Esophagus squamous epithelium (tissue), 5 donors: ENCODE results near the gene MIOS. TPM values are rescaled to one million over a fixed set of nuclear protein-coding genes. Genes with fewer than 3 reads are reported as not detected.

ENCODE experiments used
- DNase-seq: peaks from one replicate; lab custom pipeline; 2025; lab: John Stamatoyannopoulos, UW
- H3K27ac ChIP-seq, 4 donors: fragments of 200-600 bp; sonication (generic); one replicate each; pipeline ENCODE4 v1.5.1; 2016 to 2019; ENCODE audit warnings: mild to moderate bottlenecking in 1 of 4
- H3K27me3 ChIP-seq, 4 donors: fragments of 200-600 bp; sonication (generic); 1 replicate in 3 of 4; 2 replicates in 1 of 4; pipeline versions ENCODE4 v1.5.1 to v1.6.0; 2017 to 2021; ENCODE audit warnings: antibody characterized with exemption in 1 of 4
- H3K36me3 ChIP-seq, 3 donors: fragments of 200-600 bp; sonication (generic); one replicate each; pipeline ENCODE4 v1.5.1; 2016 to 2019
- H3K4me1 ChIP-seq, 3 donors: fragments of 200-600 bp; sonication (generic); one replicate each; pipeline ENCODE4 v1.5.1; 2017 to 2019
- H3K4me3 ChIP-seq, 4 donors: fragments of 200-600 bp; sonication (generic); 1 replicate in 3 of 4; 2 replicates in 1 of 4; pipeline ENCODE4 v1.5.1; 2016 to 2019; ENCODE audit warnings: mild to moderate bottlenecking in 2 of 4, moderate library complexity in 1 of 4
- H3K9me3 ChIP-seq, 3 donors: fragments of 200-600 bp; sonication (generic); one replicate each; pipeline ENCODE4 v1.5.1; 2016 to 2019
- CTCF ChIP-seq, 6 experiments: fragments of 450-650 bp in 4 of 6; fragments of 200-600 bp in 2 of 6; sonication (generic) in 2 of 6; IDR thresholded peaks; one replicate each; pipeline ENCODE4 v1.5.1; 2016 to 2019; ENCODE audit warnings: antibody characterized with exemption in 6 of 6, mild to moderate bottlenecking in 4 of 6, moderate library complexity in 4 of 6
- POLR2A ChIP-seq, 4 donors: fragments of 450-650 bp; IDR thresholded peaks; one replicate each; pipeline ENCODE4 v1.6.1; 2017; ENCODE audit warnings: antibody characterized with exemption in 4 of 4, mild to moderate bottlenecking in 4 of 4, moderate library complexity in 3 of 4
- WGBS, 2 donors: methylation state at CpG; one replicate each; pipeline ENCODE4 v1.1.5; 2018; 5-methylcytosine and 5-hydroxymethylcytosine counted together
- intact Hi-C: fragments of 100-400 bp; cut with DNase I; formaldehyde crosslinking; loops from one replicate; pipeline ENCODE4 v1.15.0; 2022
- total RNA-seq, 4 donors: library from RNA; depleted of rRNA; stranded (reverse); fragments of >200 nt; gene quantifications; one replicate each; pipeline ENCODE4 v1.1.0, GENCODE V29; 2016
- donor health status: DM: yes; HTN: yes; CAD: no.

MIOS gene
- total RNA-seq, 4 donors from 2014 or later, result 36.5 to 62.9 (median 53.7) TPM

GRCh38 chr7:7565746-7566650 is 686 bp upstream of the MIOS start:
- no peaks in the 10 kb centered on the region for H3K36me3 ChIP-seq
- intact Hi-C loops, result no loop called here
- WGBS, 2 donors, result 54 to 62% methylated on average over 21 to 26 of the region's 26 CpGs
- no peak for TF ChIP-seq CTCF (IDR thresholded peaks at IDR 0.05)
- no peak for TF ChIP-seq POLR2A (IDR thresholded peaks at IDR 0.05)
- no peak for DNase-seq
- peak overlapping the region; percentile 90 to 98 (median 98) for H3K27ac ChIP-seq
- H3K4me3 ChIP-seq, result peak overlapping the region; percentile 67 to 96 (median 93)
- peaks cover 26 to 83% (median 27%) of the 10 kb centered on the region in 3 donors for H3K4me1 ChIP-seq
- no peaks in the 10 kb centered on the region for H3K27me3 ChIP-seq
- no peaks in the 10 kb centered on the region for H3K9me3 ChIP-seq

- Histone ChIP-seq H3K4me1 (peaks cover 26 to 76% (median 27%) of the 10 kb centered on the region in 3 donors), H3K36me3 (peaks cover 0 to 7% (median 0%) of the 10 kb centered on the region in 3 donors), H3K27ac (peak overlapping the region; percentile 90 to 98 (median 98)), H3K27me3 (no peaks in the 10 kb centered on the region), H3K4me3 (peak overlapping the region; percentile 67 to 96 (median 93)), H3K9me3 (no peaks in the 10 kb centered on the region)
- DNase-seq, result no peak
- intact Hi-C loops, result no loop called here
- WGBS, 2 donors, result 18 to 45% methylated on average over 2 of the region's 2 CpGs
- peak in 1 of 4 donors; percentile 16 for TF ChIP-seq POLR2A (IDR thresholded peaks at IDR 0.05)
- no peak for TF ChIP-seq CTCF (IDR thresholded peaks at IDR 0.05)
These were observed 1.3 kb downstream of the MIOS start for GRCh38 chr7:7567898-7568531.

GRCh38 chr7:7568553-7568952 is 1.9 kb downstream of the MIOS start:
- Histone ChIP-seq H3K27me3 (no peaks in the 10 kb centered on the region), H3K4me3 (peak overlapping the region in 3 of 4 donors; percentile 67 to 94 (median 92)), H3K4me1 (peaks cover 26 to 71% (median 27%) of the 10 kb centered on the region in 3 donors), H3K27ac (peak overlapping the region in 3 of 4 donors; percentile 90 to 98 (median 98)), H3K9me3 (no peaks in the 10 kb centered on the region), H3K36me3 (peaks cover 0 to 12% (median 0%) of the 10 kb centered on the region in 3 donors)
- DNase-seq, result no peak
- no peak for TF ChIP-seq CTCF (IDR thresholded peaks at IDR 0.05)
- TF ChIP-seq POLR2A (IDR thresholded peaks at IDR 0.05), result no peak
- 77 to 79% methylated on average over 4 of the region's 4 CpGs for WGBS, 2 donors
- intact Hi-C loops, result no loop called here

- H3K36me3 ChIP-seq, result peaks cover 0 to 12% (median 0%) of the 10 kb centered on the region in 3 donors
- 58 to 66% methylated on average over 4 to 5 of the region's 5 CpGs for WGBS, 2 donors
- DNase-seq, result no peak
- intact Hi-C loops, result no loop called here
- TF ChIP-seq POLR2A (IDR thresholded peaks at IDR 0.05) (no peak), CTCF (IDR thresholded peaks at IDR 0.05) (no peak)
- peak overlapping the region; percentile 10 to 98 (median 54) for H3K27ac ChIP-seq
- no peaks in the 10 kb centered on the region for H3K9me3 ChIP-seq
- peaks cover 26 to 65% (median 27%) of the 10 kb centered on the region in 3 donors for H3K4me1 ChIP-seq
- peak overlapping the region in 1 of 4 donors; percentile 15 for H3K4me3 ChIP-seq
- H3K27me3 ChIP-seq, result no peaks in the 10 kb centered on the region
These were observed 2.4 kb downstream of the MIOS start for GRCh38 chr7:7569081-7569527.
